ENCODE results near the gene APOH.

Gene APOH

GRCh38 chr17:66190738-66191592 lies 38.2 kb downstream of the APOH start:
- no peak for DNase-seq

GRCh38 chr17:66187718-66188117 lies 41.5 kb downstream of the APOH start:
- no peak for DNase-seq

GRCh38 chr17:66185862-66186261 lies 43.4 kb downstream of the APOH start:
- DNase-seq = no peak

GRCh38 chr17:66184392-66184791 lies 44.8 kb downstream of the APOH start:
- no peak for DNase-seq

DNA sequence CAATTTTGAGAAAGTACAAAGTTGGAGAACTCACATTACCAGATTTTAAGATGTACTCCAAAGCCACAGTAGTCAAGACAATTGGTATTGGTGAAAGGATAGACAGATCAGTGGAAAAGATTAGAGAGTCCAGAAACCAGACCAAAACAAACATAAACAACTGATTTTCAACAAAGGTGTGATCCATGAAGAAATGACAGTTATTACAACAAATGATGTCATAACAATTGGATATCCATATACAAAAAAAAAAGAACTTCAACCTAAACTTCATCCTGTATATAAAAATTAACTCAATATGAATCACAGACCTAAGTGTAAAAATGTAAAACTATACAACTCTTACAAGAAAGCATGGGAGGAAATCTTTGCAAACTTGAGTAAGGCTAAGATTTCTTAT lies 45.7 kb downstream of the APOH start:
- no peak for DNase-seq

- DNase-seq = no peak
These were observed 50.6 kb downstream of the APOH start for GRCh38 chr17:66178642-66179041.

DNA sequence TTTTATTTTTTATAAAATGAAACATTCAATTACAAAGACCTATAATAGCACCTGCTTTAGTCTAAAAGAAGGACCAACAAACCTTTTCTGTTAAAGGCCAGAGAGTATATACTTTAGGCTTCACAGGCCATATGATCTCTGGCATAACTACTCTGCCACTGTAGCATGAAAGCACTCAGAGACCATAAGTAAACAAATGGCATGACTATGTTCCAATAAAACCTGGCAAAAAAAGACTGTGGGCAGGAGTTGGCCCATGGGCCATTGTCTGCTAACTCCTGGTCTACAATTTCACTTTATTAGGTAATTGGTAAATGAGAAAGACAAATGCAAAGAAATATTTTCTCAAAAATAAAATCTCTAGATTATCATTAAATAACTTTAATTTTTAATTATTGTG lies 52.2 kb downstream of the APOH start:
- DNase-seq = no peak

- DNase-seq = no peak
These were observed 53.3 kb downstream of the APOH start for GRCh38 chr17:66175892-66176291.

DNA sequence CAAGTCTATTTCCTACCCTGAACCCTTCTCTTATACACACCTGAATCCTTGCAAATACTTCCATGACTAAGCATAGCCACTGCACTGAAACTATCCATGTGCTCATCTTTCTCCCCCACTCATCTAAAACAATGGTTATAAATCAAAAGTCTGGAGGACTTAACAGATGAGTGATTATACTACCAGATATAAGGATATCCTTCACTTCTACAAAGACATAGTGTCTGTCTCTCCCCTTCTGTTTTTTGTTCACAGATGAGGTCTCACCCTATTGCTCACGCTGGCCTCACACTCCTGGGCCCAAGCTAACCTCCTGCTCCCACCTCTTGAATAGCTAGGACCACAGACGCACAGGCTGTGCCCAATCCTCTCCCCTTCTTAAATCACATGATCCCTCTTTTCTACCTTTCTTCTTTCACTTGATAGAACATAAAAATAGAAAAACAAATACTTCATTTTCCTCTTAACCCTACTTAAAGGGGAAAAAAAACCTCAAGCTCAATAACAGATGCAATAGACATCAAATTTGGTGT lies 56.5 kb downstream of the APOH start:
- no peak for DNase-seq

DNA sequence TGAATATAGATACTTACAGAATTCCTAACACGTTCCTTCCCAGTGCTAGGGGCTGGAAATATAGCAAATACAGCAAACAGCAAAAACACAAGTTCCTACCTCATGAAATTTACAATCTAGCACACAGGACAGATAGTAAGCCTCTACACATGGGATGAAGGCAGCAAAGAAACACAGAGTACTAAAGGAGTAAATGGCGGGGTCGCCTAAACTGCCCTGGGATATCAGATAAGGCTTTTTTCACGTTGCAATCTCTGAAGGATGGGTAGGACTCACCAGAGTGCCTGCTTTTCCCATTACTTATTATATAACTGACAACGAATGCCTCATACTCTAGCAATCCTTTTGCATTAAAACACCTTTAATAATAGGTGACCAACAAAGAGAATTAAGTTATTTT lies 57.1 kb downstream of the APOH start:
- no peak for DNase-seq

- no peak for DNase-seq
These were observed 57.5 kb downstream of the APOH start for GRCh38 chr17:66171692-66172091.

- DNase-seq = no peak
These were observed 58.0 kb downstream of the APOH start for GRCh38 chr17:66171172-66171571.

GRCh38 chr17:66169839-66170238 lies 59.4 kb downstream of the APOH start:
- DNase-seq = no peak

- no peak for DNase-seq
These were observed 61.9 kb downstream of the APOH start for GRCh38 chr17:66167189-66167815.

- peak; percentile 21 for DNase-seq
These were observed 63.6 kb downstream of the APOH start for GRCh38 chr17:66165537-66166123.

Data from activated T-cell treated with anti-CD3 and anti-CD28 coated beads for 4 hours (primary cell).